Tibial nerve (tissue), 3 donors: ENCODE data around the gene DTNB.

ENCODE experiments used
- POLR2A ChIP-seq, 2 donors: fragments of 450-650 bp; IDR thresholded peaks; one replicate each; pipeline ENCODE4 v1.6.1; 2017; ENCODE audit warnings: antibody characterized with exemption in 2 of 2, mild to moderate bottlenecking in 2 of 2, moderate library complexity in 2 of 2
- TF ChIP-seq, protein P1 (sequence below), 5 experiments: fragments of 200-600 bp in 3 of 5; fragments of 450-650 bp in 2 of 5; sonication (generic) in 3 of 5; IDR thresholded peaks; one replicate each; pipeline ENCODE4 v1.5.1; 2016 to 2019; ENCODE audit warnings: antibody characterized with exemption in 5 of 5, mild to moderate bottlenecking in 3 of 5, moderate library complexity in 2 of 5

DNA sequence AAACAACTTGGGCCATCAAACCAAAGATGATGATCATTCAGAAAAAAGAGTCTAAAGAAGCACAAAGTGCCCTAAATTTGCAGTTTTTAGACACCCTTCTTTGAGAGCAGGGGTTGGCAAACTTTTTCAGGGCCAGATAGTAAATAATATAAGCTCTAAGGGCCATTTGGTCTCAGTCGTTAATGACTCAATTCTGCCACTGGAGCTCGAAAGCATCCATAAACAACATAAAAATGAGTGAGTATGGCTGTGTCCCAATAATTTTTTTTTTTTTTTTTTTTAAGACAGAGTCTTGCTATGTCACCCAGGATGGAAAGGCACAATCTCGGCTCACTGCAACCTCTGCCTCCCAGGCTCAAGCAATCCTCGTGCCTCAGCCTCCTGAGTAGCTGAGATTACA, 152.3 kb downstream of the DTNB start:
- TF ChIP-seq, protein P1, sequence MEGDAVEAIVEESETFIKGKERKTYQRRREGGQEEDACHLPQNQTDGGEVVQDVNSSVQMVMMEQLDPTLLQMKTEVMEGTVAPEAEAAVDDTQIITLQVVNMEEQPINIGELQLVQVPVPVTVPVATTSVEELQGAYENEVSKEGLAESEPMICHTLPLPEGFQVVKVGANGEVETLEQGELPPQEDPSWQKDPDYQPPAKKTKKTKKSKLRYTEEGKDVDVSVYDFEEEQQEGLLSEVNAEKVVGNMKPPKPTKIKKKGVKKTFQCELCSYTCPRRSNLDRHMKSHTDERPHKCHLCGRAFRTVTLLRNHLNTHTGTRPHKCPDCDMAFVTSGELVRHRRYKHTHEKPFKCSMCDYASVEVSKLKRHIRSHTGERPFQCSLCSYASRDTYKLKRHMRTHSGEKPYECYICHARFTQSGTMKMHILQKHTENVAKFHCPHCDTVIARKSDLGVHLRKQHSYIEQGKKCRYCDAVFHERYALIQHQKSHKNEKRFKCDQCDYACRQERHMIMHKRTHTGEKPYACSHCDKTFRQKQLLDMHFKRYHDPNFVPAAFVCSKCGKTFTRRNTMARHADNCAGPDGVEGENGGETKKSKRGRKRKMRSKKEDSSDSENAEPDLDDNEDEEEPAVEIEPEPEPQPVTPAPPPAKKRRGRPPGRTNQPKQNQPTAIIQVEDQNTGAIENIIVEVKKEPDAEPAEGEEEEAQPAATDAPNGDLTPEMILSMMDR (IDR thresholded peaks at IDR 0.05), result no peak
- no peak for TF ChIP-seq POLR2A (IDR thresholded peaks at IDR 0.05)
